ENCODE data around the gene PIK3CD.
"Not testable (repeated sequence)": the region's sequence is repeated elsewhere in the genome, so short reads cannot be mapped to it uniquely, and the experiment has no call there.

The PIK3CD gene

GRCh38 chr1:9690440-9691107 lies 39.0 kb downstream of the PIK3CD start:
- DNase-seq: no peak

- no peak for DNase-seq
These were observed 39.5 kb downstream of the PIK3CD start for GRCh38 chr1:9691108-9691445.

- DNase-seq: no peak
These were observed 40.2 kb downstream of the PIK3CD start for GRCh38 chr1:9691691-9692090.

- no peak for DNase-seq
These were observed 45.3 kb downstream of the PIK3CD start for GRCh38 chr1:9696793-9697192.

- DNase-seq: no peak
These were observed 47.8 kb downstream of the PIK3CD start for GRCh38 chr1:9699361-9699760.

GRCh38 chr1:9700340-9700739 lies 48.8 kb downstream of the PIK3CD start:
- DNase-seq: no peak

- DNase-seq: no peak
These were observed 50.1 kb downstream of the PIK3CD start for GRCh38 chr1:9701665-9702064.

- DNase-seq: no peak
These were observed 51.6 kb downstream of the PIK3CD start for GRCh38 chr1:9703165-9703509.

- no peak for DNase-seq
These were observed 52.1 kb downstream of the PIK3CD start for GRCh38 chr1:9703681-9704080.

GRCh38 chr1:9705337-9706093 lies 54.0 kb downstream of the PIK3CD start:
- no peak for DNase-seq

- DNase-seq: no peak
These were observed 54.6 kb downstream of the PIK3CD start for GRCh38 chr1:9706178-9706577.

GRCh38 chr1:9710037-9710436 lies 58.5 kb downstream of the PIK3CD start:
- DNase-seq: no peak

- DNase-seq: no peak
These were observed 60.0 kb downstream of the PIK3CD start for GRCh38 chr1:9711466-9712020.

- DNase-seq: not testable (repeated sequence)
These were observed 61.2 kb downstream of the PIK3CD start for GRCh38 chr1:9712767-9713166.

- DNase-seq: no peak
These were observed 62.8 kb downstream of the PIK3CD start for GRCh38 chr1:9714257-9714718.

GRCh38 chr1:9715536-9716226 lies 64.2 kb downstream of the PIK3CD start:
- no peak for DNase-seq

GRCh38 chr1:9716404-9717192 lies 65.1 kb downstream of the PIK3CD start:
- DNase-seq: no peak

- no peak for DNase-seq
These were observed 65.9 kb downstream of the PIK3CD start for GRCh38 chr1:9717193-9718005.

GRCh38 chr1:9718006-9718680 lies 66.6 kb downstream of the PIK3CD start:
- no peak for DNase-seq

GRCh38 chr1:9719978-9720722 lies 68.6 kb downstream of the PIK3CD start:
- DNase-seq: no peak
